Panc1 (cell line): ENCODE results near the gene LINC01488. TPM values are rescaled to one million over a fixed set of nuclear protein-coding genes. Genes with fewer than 3 reads are reported as not detected.

ENCODE experiments used
- ATAC-seq: fragments of 200-7000 bp; cut with Tn5 transposase; 2 replicates; pipeline ENCODE4 v1.9.1; 2020; ENCODE audit warnings: mild to moderate bottlenecking, moderate library complexity
- BruUV-seq: library from RNA; stranded (reverse); fragments of 400-500 nt; replicated peaks from 2 replicates; lab custom pipeline; 2021; lab: Mats Ljungman, UMichigan
- CTCF ChIA-PET: fragments of 300-600 bp; sonication (Branson Sonifier 250); formaldehyde crosslinking; loops from one replicate; lab custom pipeline; 2022; ENCODE audit warnings: antibody characterized with exemption; lab: Charles Lee
- POLR2A ChIA-PET: fragments of 300-600 bp; sonication (Branson Sonifier 250); formaldehyde crosslinking; loops from one replicate; lab custom pipeline; 2022; ENCODE audit warnings: antibody characterized with exemption; lab: Charles Lee
- DNase-seq: peaks from one replicate; pipeline ENCODE4 v3.0.0-alpha.2; 2010; ENCODE audit warnings: low read depth, low spot score
- H3K27ac ChIP-seq: 2 replicates; pipeline ENCODE4 v1.5.1; 2011; ENCODE audit warnings: mild to moderate bottlenecking, low read length, inconsistent platforms
- H3K27me3 ChIP-seq: fragments of 200-500 bp; sonication (Bioruptor generic); 2 replicates; pipeline ENCODE4 v1.6.0; 2014; ENCODE audit warnings: low read length, inconsistent platforms; ENCODE audit not compliant: control insufficient read depth, insufficient read depth
- H3K36me3 ChIP-seq: fragments of 200-500 bp; sonication (Bioruptor generic); 2 replicates; pipeline ENCODE4 v1.5.1; 2014; ENCODE audit warnings: inconsistent platforms, mild to moderate bottlenecking, low read length, moderate library complexity; ENCODE audit not compliant: control insufficient read depth, insufficient read depth
- H3K4me1 ChIP-seq: 2 replicates; pipeline ENCODE4 v1.5.1; 2011; ENCODE audit warnings: inconsistent platforms, mild to moderate bottlenecking, low read length, moderate library complexity; ENCODE audit not compliant: control insufficient read depth, insufficient read depth
- H3K4me3 ChIP-seq, 2 experiments: 2 replicates each; pipeline ENCODE4 v1.5.1; 2011 to 2012; ENCODE audit warnings: low read depth in 2 of 2, low read length in 2 of 2, mild to moderate bottlenecking in 2 of 2, inconsistent platforms in 1 of 2, moderate library complexity in 1 of 2
- H3K9me3 ChIP-seq: fragments of 200-500 bp; sonication (Bioruptor generic); 2 replicates; pipeline ENCODE4 v1.5.1; 2014; ENCODE audit warnings: low read depth, mild to moderate bottlenecking, inconsistent platforms, low read length, moderate library complexity; ENCODE audit not compliant: control insufficient read depth, insufficient read depth
- POLR2AphosphoS5 ChIP-seq: IDR thresholded peaks from 2 replicates; pipeline ENCODE4 v1.6.1; 2012; ENCODE audit warnings: mild to moderate bottlenecking, low read depth, low read length, moderate library complexity
- SIN3A ChIP-seq: IDR thresholded peaks from 2 replicates; pipeline ENCODE4 v1.6.1; 2012; ENCODE audit warnings: low read depth, mild to moderate bottlenecking, low read length, moderate library complexity, borderline replicate concordance; ENCODE audit not compliant: insufficient read depth
- TCF7L2 ChIP-seq: IDR thresholded peaks from 2 replicates; pipeline ENCODE4 v1.6.1; 2011; ENCODE audit warnings: mild to moderate bottlenecking, low read depth, low read length, inconsistent platforms
- in situ Hi-C: cut with HindIII; loops from 2 replicates; pipeline ENCODE4 v1.10.0; 2016; ENCODE audit warnings: low sequenced_read_pairs, low pct_unique_long_range_greater_than_20kb
- intact Hi-C: fragments of 100-400 bp; cut with micrococcal nuclease; formaldehyde crosslinking; loops from one replicate; pipeline ENCODE4 v1.10.0; 2022; ENCODE audit not compliant: unreplicated experiment
- total RNA-seq: library from RNA; stranded (reverse); gene quantifications from one replicate; pipeline ENCODE4 v1.2.1, GENCODE V29; 2021; ENCODE audit not compliant: unreplicated experiment
- TF ChIP-seq, protein P1 (sequence below): fragments of 450-650 bp; IDR thresholded peaks from 2 replicates; pipeline ENCODE4 v1.5.1; 2017; ENCODE audit warnings: mild to moderate bottlenecking
- TF ChIP-seq, protein P2 (sequence below), 2 experiments: IDR thresholded peaks; 2 replicates each; pipeline ENCODE4 v1.6.1; 2011 to 2012; ENCODE audit warnings: low read depth in 2 of 2, control low read depth in 1 of 2, low read length in 1 of 2, mild to moderate bottlenecking in 1 of 2, moderate library complexity in 1 of 2; ENCODE audit not compliant: insufficient read depth in 1 of 2

Gene LINC01488
- total RNA-seq, 1 experiment from 2014 or later, result not detected

DNA sequence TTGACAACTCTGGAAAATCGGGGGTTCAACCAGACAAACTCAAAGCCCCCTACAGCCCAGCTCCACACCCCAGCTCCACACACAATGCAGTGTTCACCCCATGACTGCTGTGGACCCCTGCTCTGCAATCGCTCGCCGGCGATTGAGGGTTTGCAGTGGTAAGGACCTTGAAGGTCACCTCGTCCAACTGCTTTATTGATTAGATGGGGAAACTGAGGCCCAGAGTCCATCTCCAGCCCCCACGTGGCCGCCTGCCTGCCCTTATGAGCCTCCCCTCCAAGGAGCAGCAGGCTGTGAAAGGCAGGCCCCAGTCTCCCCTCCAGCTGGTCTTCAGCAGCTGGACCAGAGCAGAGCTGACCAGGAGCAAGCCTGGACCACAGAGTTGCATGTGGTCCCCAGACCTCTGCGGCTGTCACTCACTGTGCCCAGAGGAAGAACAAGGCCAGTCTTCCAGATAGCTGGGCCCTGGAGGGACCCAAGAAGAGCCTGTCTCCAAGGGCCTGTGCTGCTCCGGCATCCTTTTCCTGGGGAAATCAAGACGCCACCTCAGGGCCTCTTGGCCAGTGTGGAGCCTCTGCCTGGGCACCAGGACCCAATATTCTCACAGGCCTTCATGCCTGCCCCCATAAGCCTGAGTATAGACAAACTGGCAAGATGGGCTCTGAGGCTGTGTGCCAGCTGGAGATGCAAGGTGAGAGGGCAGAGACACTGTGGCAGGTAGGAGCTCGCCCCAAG is 8.8 kb upstream of the LINC01488 start:
- TF ChIP-seq TCF7L2 (no peak), POLR2AphosphoS5 (no peak)
- TF ChIP-seq, protein P1, sequence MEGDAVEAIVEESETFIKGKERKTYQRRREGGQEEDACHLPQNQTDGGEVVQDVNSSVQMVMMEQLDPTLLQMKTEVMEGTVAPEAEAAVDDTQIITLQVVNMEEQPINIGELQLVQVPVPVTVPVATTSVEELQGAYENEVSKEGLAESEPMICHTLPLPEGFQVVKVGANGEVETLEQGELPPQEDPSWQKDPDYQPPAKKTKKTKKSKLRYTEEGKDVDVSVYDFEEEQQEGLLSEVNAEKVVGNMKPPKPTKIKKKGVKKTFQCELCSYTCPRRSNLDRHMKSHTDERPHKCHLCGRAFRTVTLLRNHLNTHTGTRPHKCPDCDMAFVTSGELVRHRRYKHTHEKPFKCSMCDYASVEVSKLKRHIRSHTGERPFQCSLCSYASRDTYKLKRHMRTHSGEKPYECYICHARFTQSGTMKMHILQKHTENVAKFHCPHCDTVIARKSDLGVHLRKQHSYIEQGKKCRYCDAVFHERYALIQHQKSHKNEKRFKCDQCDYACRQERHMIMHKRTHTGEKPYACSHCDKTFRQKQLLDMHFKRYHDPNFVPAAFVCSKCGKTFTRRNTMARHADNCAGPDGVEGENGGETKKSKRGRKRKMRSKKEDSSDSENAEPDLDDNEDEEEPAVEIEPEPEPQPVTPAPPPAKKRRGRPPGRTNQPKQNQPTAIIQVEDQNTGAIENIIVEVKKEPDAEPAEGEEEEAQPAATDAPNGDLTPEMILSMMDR, result no peak
- TF ChIP-seq, protein P2, sequence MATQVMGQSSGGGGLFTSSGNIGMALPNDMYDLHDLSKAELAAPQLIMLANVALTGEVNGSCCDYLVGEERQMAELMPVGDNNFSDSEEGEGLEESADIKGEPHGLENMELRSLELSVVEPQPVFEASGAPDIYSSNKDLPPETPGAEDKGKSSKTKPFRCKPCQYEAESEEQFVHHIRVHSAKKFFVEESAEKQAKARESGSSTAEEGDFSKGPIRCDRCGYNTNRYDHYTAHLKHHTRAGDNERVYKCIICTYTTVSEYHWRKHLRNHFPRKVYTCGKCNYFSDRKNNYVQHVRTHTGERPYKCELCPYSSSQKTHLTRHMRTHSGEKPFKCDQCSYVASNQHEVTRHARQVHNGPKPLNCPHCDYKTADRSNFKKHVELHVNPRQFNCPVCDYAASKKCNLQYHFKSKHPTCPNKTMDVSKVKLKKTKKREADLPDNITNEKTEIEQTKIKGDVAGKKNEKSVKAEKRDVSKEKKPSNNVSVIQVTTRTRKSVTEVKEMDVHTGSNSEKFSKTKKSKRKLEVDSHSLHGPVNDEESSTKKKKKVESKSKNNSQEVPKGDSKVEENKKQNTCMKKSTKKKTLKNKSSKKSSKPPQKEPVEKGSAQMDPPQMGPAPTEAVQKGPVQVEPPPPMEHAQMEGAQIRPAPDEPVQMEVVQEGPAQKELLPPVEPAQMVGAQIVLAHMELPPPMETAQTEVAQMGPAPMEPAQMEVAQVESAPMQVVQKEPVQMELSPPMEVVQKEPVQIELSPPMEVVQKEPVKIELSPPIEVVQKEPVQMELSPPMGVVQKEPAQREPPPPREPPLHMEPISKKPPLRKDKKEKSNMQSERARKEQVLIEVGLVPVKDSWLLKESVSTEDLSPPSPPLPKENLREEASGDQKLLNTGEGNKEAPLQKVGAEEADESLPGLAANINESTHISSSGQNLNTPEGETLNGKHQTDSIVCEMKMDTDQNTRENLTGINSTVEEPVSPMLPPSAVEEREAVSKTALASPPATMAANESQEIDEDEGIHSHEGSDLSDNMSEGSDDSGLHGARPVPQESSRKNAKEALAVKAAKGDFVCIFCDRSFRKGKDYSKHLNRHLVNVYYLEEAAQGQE (IDR thresholded peaks at IDR 0.05; ENCODE audit: insufficient read depth in 1 of 2, low read depth in 2 of 2, low read length in 1 of 2), result no peak
- in situ Hi-C loops, result no loop called here
- ChIA-PET POLR2A (no interaction called here), CTCF (no interaction called here)
- Histone ChIP-seq H3K4me3 (no peak overlapping the region), H3K27ac (no peak overlapping the region), H3K27me3 (no peaks in the 10 kb centered on the region), H3K9me3 (peaks cover 6% of the 10 kb centered on the region; the same call in 1 of the 2 replicates), H3K36me3 (no peaks in the 10 kb centered on the region), H3K4me1 (no peaks in the 10 kb centered on the region)
- intact Hi-C loops, result no loop called here
- BruUV-seq, result no TSS peak
- ATAC-seq, result no peak
- no peak for DNase-seq

DNA sequence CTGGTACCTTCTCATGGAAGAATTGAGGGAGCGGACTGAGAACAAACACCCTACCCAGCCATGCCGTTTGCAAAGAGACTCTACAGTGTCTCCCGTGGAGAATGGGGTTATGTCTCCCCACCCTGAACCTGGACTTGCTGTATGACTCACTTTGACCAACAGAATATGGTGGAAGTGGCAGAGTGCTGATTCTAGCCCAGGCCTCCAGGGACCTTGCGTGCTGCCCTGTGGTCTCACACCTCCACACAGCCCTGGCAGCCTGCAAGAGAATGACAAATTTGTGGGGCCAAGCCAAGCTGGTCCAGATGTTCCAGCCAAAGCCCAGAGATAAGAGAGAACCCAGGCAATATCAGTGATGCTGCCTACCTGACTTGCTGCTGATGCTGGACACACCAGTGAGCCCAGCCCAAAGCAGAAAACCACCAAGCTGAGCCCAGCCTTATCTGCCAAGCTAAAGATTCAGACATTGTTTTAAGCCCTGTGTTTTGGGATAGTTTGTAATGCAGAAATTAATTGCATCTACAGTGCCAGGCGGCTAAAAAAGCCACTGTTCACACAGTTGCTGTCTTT is 8.1 kb upstream of the LINC01488 start:
- BruUV-seq, result no TSS peak
- no peak overlapping the region for H3K4me3 ChIP-seq
- ChIA-PET POLR2A (interaction anchor here (0.5 kb wide), 1 partner anchor 42 kb away, joined by 3 read pairs; no protein-coding TSS in a partner anchor), CTCF (no interaction called here)
- in situ Hi-C loops, result no loop called here
- ATAC-seq, result no peak
- no peak for DNase-seq
- no peaks in the 10 kb centered on the region for H3K4me1 ChIP-seq
- intact Hi-C loops, result no loop called here
- no peaks in the 10 kb centered on the region for H3K36me3 ChIP-seq
- no peak for TF ChIP-seq SIN3A
- TF ChIP-seq POLR2AphosphoS5, result no peak
- no peak for TF ChIP-seq TCF7L2
- TF ChIP-seq, protein P1, result no peak
- TF ChIP-seq, protein P2 (IDR thresholded peaks at IDR 0.05; ENCODE audit: insufficient read depth in 1 of 2, low read depth in 2 of 2, low read length in 1 of 2), result no peak
- H3K27ac ChIP-seq, result no peak overlapping the region
- no peaks in the 10 kb centered on the region for H3K27me3 ChIP-seq
- H3K9me3 ChIP-seq, result peaks cover 6% of the 10 kb centered on the region; the same call in 1 of the 2 replicates
